OCI-M2 (cell line): ENCODE measurements around the gene ATP6AP1.

Source experiments
- DNase-seq: peaks from one replicate; lab custom pipeline; 2025; ENCODE audit not compliant: unreplicated experiment; lab: John Stamatoyannopoulos, UW

ATP6AP1 gene

DNA sequence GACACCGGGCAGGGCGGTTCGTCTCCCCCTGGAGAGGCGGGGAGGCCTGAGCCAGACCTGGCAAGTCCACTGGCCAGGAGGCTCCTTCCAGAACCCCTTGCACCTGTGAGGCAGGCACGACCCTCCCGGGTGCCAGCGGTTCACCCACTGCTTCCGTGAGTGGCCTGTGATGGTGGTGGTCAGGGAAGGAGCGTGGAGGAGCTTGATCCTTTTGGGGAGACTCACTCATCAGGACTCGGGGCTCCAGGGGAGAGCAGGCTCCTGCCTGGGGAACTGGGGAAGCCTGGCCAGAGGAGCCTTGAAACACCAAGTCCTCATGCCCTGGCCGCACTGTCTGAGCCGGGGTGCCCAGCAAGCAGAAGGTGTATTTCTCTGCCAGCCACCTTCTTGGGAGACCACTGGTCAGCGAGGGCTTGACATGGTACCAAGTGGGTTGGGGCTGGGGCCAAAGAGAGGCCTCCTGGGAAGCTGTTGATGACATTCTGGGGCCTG lies 16.3 kb downstream of the ATP6AP1 start:
- no peak for DNase-seq

DNA sequence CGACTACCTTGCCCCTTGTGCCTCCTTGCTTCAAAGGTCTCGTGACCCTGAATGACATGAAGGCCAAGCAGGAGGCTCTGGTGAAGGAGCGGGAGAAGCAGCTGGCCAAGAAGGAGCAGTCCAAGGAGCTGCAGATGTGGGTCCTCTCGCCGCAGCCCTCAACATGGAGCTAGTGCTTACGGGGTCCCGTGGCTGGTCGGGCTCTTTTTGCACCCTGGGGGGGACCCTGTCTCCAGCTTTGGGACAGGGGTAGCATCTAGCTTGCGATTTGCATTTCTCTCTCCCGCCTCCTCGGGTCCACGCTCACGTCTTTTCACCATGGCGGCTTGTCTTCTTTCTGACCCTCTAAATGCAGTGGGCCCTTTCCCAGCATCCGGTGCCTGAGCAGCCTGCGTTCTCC lies 17.3 kb downstream of the ATP6AP1 start:
- no peak for DNase-seq

DNA sequence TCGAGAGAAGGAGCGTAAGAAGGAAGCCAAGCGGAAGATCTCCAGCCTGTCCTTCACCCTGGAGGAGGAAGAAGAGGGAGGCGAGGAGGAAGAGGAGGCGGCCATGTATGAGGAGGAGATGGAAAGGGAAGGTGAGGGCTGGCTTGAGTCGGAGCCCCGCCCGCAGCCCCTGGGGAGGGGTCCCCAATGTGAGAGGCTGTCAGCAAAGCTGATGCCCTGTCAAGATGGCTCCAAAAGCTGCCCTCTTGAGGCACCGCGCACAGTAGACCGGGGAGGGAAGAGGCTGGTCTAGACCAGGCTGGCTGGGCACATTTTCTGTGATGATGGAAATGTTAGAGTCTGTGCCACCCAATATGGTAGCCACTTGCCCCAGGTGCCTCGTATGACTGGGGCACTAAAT lies 18.0 kb downstream of the ATP6AP1 start:
- no peak for DNase-seq

GRCh38 chrX:154448484-154448883 lies 20.0 kb downstream of the ATP6AP1 start:
- DNase-seq, result no peak

DNA sequence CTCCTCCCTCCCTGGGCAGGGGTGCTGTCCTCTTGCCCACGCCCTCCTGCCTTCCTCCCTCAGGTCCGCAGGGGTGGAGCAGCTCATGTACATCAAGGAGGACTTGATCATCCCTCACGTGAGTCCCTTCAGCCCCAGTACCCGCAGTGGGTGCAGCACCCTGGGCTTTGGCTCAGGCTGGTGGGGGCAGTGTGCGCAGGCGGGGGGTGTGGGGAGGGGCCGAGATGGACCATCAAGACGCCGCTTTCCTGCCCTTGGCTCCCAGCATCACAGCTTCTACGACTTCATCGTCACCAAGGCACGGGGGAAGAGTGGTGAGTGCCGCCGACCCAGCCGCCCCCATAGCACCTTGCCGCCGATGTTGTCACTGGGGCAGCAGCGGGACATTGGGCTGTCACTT lies 21.1 kb downstream of the ATP6AP1 start:
- no peak for DNase-seq

- DNase-seq, result no peak
Measured at GRCh38 chrX:154450312-154450711, 21.8 kb downstream of the ATP6AP1 start.

GRCh38 chrX:154452823-154453222 lies 24.3 kb downstream of the ATP6AP1 start:
- DNase-seq, result no peak

DNA sequence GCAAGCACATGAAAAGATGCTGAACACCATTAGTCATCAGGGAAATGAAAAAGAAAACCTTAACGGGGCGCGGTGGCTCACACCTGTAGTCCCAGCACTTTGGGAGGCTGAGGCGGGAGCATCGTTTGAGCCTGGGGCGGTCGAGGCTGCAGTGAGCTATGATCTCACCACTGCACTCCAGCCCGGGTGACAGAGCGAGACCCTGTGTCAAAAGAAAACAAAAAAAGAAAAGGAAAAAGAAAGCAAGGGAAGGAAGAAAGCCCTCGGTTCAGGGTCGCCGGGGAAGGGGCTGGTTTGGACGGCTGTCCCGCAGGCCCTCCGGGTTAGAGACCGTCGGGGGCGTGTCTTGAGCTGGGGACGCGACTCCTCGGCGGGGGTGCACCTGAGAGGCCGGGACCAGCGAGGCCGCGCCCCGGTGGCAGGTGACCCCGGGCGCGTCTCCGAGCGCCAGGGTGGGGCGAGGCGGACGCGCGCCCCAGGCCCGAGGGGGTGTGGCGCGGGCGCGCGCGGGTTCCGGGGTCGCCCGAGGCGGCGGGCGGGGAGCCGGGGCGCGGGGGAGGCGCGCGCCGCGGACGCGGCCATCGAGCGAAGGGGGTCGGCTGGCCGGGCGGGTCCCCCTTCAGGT lies 29.1 kb downstream of the ATP6AP1 start:
- DNase-seq, result no peak

DNA sequence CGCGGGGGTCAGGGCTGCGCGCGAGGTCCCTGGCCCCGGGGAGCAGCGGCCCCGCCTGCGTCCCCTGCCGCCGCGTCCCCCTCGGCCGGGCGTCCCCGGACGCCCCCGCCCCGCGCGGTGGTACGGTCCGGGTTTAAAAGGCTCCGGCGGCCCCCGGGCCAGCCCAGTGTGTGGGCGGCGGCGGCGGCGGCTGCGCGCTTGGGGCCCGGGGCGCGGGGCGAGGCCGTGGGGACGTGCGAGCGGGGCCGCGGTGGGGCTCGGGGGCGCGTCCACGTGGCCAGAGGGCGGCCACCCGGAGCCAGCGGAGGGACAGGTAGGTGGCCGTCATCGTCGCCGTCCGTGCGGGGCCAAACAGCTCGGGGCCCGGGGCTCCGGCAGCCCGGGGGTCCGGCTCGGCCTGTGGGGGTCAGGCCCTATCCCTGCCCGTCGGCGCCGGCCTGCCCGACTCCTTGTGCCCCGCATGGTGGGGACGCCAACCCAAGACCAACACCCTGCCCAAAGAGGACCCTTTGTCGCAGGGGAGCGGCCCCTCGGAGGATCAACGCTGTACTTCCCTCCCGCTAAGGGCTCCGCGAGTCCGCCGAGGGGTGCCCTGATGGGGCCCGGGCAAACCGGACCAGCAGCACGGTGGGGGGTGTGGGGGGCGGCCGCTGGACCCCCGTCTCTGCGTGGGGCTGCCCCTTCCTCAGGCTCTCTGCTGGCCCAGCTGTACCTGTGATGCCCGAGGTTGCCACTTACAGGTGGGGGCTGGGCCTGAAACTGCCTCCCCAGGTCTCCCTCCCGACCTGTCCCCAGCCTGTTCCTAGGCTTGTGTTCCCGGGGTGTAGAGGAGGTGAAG lies 29.9 kb downstream of the ATP6AP1 start, which contains the start of gene PLXNA3:
TSS of gene PLXNA3 (plus strand) at position 166 of the 838 bp plus-strand sequence. CDS start 1,903 bp downstream, outside the sequence.
- no peak for DNase-seq

- DNase-seq, result no peak
Measured at GRCh38 chrX:154458954-154459778, 30.7 kb downstream of the ATP6AP1 start.

GRCh38 chrX:154459832-154460231 lies 31.4 kb downstream of the ATP6AP1 start:
- DNase-seq, result no peak

GRCh38 chrX:154460326-154460725 lies 31.8 kb downstream of the ATP6AP1 start:
- DNase-seq, result no peak

DNA sequence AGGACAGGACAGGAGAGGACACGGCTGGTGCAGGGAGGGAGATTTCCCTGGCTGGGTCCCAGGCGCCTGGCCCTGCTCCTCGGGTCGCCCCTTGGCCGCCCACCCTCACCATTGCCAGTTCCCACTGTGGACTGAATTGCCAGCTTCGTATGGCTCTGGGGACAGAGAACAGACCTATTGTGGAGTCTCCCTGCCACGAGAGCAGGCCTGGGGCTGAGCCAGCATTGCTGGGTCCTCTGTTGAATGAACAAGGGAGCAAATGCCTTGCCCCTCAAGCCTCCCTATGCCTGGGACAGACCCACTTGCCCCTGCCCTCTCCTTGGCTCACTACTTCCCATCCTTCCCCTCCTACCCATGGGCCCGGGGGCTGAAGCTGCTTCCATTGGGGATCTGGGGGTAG lies 33.9 kb downstream of the ATP6AP1 start:
- no peak for DNase-seq

GRCh38 chrX:154463611-154464220 lies 35.2 kb downstream of the ATP6AP1 start:
- no peak for DNase-seq

DNA sequence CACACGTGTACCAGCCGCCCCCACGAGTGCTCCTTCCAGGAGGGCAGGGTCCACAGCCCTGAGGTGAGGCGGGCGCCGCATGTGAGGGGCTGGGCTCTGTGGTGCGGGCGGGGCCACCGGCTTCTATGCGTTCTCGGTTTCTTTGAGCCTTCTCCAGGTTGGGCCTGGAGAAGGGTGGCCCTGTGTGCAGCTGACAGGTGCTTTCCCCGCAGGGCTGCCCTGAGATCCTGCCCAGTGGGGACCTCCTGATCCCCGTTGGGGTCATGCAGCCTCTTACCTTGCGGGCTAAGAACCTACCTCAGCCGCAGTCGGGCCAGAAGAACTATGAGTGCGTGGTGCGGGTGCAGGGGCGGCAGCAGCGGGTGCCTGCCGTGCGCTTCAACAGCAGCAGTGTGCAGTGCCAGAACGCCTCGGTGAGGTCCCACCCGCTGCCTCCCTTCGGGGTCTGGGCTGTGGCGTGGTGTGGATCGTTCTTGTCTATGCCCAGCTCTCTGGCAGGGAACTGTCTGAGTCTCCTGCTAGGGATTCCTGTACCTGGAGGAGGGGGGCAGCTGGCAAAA lies 36.4 kb downstream of the ATP6AP1 start:
- DNase-seq, result no peak

GRCh38 chrX:154465601-154466000 lies 37.1 kb downstream of the ATP6AP1 start:
- no peak for DNase-seq

DNA sequence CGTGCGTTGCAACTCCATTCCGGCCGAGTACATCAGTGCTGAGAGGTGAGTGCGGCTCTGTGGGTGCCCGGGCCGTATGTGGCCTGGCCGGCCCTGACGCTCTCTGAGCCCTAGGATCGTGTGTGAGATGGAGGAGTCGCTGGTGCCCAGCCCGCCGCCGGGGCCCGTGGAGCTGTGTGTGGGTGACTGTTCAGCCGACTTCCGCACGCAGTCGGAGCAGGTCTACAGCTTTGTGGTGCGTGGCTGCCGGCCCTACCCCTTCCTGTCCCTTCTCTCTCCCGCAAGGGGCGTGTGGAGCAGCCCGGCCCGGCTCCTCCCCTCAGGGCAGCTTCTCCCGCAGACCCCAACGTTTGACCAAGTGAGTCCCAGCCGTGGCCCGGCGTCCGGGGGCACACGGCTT lies 37.6 kb downstream of the ATP6AP1 start:
- no peak for DNase-seq

GRCh38 chrX:154466907-154467306 lies 38.4 kb downstream of the ATP6AP1 start:
- no peak for DNase-seq

- DNase-seq, result no peak
Measured at GRCh38 chrX:154467556-154467955, 39.1 kb downstream of the ATP6AP1 start.

- DNase-seq, result no peak
Measured at GRCh38 chrX:154468217-154468616, 39.7 kb downstream of the ATP6AP1 start.

- DNase-seq, result no peak
Measured at GRCh38 chrX:154469114-154469513, 40.6 kb downstream of the ATP6AP1 start.
